ENCODE measurements around the gene RARG. TPM values are rescaled to one million over a fixed set of nuclear protein-coding genes. Genes with fewer than 3 reads are reported as not detected.
A peak's percentile ranks its signal among the peaks of the same experiment; 100 is the strongest.

Gene RARG
- total and polyA plus RNA-seq, 2 of the 4 experiments (the other 2 are of a cell fraction): 7.9 to 30.9 TPM

- no peak overlapping the region for H3K27ac ChIP-seq (ENCODE audit: insufficient read depth, low read length)
- H3K14ac ChIP-seq (replicated peaks; ENCODE audit: low read depth, low read length): no peak overlapping the region
- H2BK120ac ChIP-seq (ENCODE audit: low read depth, low read length): no peak overlapping the region
- no peak overlapping the region for H3K4me3 ChIP-seq (ENCODE audit: insufficient read depth, low read depth, low read length)
- peaks cover 8% of the 10 kb centered on the region; the same call in 1 of the 2 replicates for H4K20me1 ChIP-seq (ENCODE audit: insufficient read depth, low read length)
- H4K5ac ChIP-seq (ENCODE audit: low read depth, low read length): no peak overlapping the region
- peaks cover 19% of the 10 kb centered on the region for H3K4me1 ChIP-seq (ENCODE audit: control insufficient read depth, insufficient read depth, low read length)
- intact Hi-C loops (cut with micrococcal nuclease): loop anchor here (1.0 to 10.0 kb wide), 7 partner anchors 39 to 294 kb away; partner anchors contain the start of genes AAAS, ESPL1, MYG1 and NPFF
- H4K91ac ChIP-seq (ENCODE audit: insufficient read depth, low read depth, low read length): no peak overlapping the region; the same call in 1 of the 2 replicates
- H2AK9ac ChIP-seq (replicated peaks; ENCODE audit: low read depth, low read length, poor library complexity): peak overlapping the region; percentile 80
- H3K27me3 ChIP-seq (ENCODE audit: control insufficient read depth, insufficient read depth, low read length): no peaks in the 10 kb centered on the region
- DNase-seq (peak; percentile 70), ATAC-seq (ENCODE audit: low read depth) (peak; percentile 86)
- dilution Hi-C loops (cut with HindIII; ENCODE audit: low sequenced_read_pairs, unreplicated experiment): no loop called here
- H3K79me1 ChIP-seq (ENCODE audit: low read depth in 1 of 2, low read length in 2 of 2): peaks cover 33 to 49% of the 10 kb centered on the region in 2 experiments
- H2BK5ac ChIP-seq (ENCODE audit: low read depth, low read length, poor library complexity, severe bottlenecking): no peak overlapping the region
- H3K9me1 ChIP-seq (ENCODE audit: insufficient read depth, low read length): peaks cover 18% of the 10 kb centered on the region
- H2AK5ac ChIP-seq (ENCODE audit: low read depth, low read length): 0 out of 2 replicates have a peak overlapping the region, but pooled peaks have one; percentile 50
- no TSS peak for BruUV-seq (replicated peaks)
- no peak overlapping the region for H3K56ac ChIP-seq (ENCODE audit: extremely low read depth, insufficient read depth, low read length)
- in situ Hi-C loops (cut with MboI; ENCODE audit: low sequenced_read_pairs): loop anchor here (5.0 to 10.0 kb wide), 2 partner anchors 74 to 301 kb away; no protein-coding TSS in a partner anchor
- ChIA-PET CTCF (interaction anchor here (0.5 to 1.1 kb wide), 11 partner anchors 13 to 147 kb away, joined by 3 to 8 read pairs (median 4); partner anchors contain the start of gene PFDN5), POLR2A (ENCODE audit: unreplicated experiment) (no interaction called here)
- H2BK15ac ChIP-seq (ENCODE audit: low read depth, low read length): no peak overlapping the region
- H3K4ac ChIP-seq (ENCODE audit: low read depth, low read length): peak overlapping the region; percentile 57
- H2BK20ac ChIP-seq (ENCODE audit: low read depth, low read length): no peak overlapping the region
- WGBS, 2 experiments (ENCODE audit: extremely low coverage in 2 of 2, insufficient read length in 1 of 2): 40% methylated on average over 3 of the region's 14 CpGs; no CpG with 5 or more reads in 1 of the 2 experiments
- no peak overlapping the region for H3K23ac ChIP-seq (ENCODE audit: low read depth, low read length)
- peaks cover 47% of the 10 kb centered on the region for H3K36me3 ChIP-seq (ENCODE audit: control insufficient read depth, insufficient read depth, low read length)
- no peak overlapping the region for H3K18ac ChIP-seq (ENCODE audit: low read depth, low read length)
- no peaks in the 10 kb centered on the region for H3K9me3 ChIP-seq (ENCODE audit: control insufficient read depth, insufficient read depth, low read length)
- no peak overlapping the region for H3K9ac ChIP-seq (ENCODE audit: low read depth, low read length)
- peak overlapping the region; percentile 78 for H2AFZ ChIP-seq (replicated peaks; ENCODE audit: low read length, poor library complexity)
- H4K8ac ChIP-seq (ENCODE audit: low read depth in 2 of 2, low read length in 2 of 2): peak overlapping the region in 1 of 2 experiments; percentile 44; a peak in 1 of 4 replicates
- H3K4me2 ChIP-seq (ENCODE audit: low read depth, low read length): no peak overlapping the region
- TF ChIP-seq CEBPB (IDR thresholded peaks at IDR 0.05; ENCODE audit: low read depth, low read length) (no peak), MXI1 (IDR thresholded peaks at IDR 0.05; ENCODE audit: borderline replicate concordance, low read depth, low read length) (0 out of 2 replicates have a peak, but pooled peaks have one; percentile 46), FOS (IDR thresholded peaks at IDR 0.05; ENCODE audit: low read depth, low read length) (no peak), CHD1 (IDR thresholded peaks at IDR 0.05; ENCODE audit: low read depth, low read length) (peak; percentile 76; the same call in 1 of the 2 replicates), MAFK (IDR thresholded peaks at IDR 0.05; ENCODE audit: low read depth, low read length) (no peak), RAD21 (IDR thresholded peaks at IDR 0.05; ENCODE audit: low read length) (peak; percentile 99), NFE2L2 (IDR thresholded peaks at IDR 0.05; ENCODE audit: low read depth, low read length) (no peak), USF2 (IDR thresholded peaks at IDR 0.05; ENCODE audit: low read depth, low read length) (no peak), RCOR1 (IDR thresholded peaks at IDR 0.05; ENCODE audit: insufficient replicate concordance, low read length) (no peak), BHLHE40 (IDR thresholded peaks at IDR 0.05; ENCODE audit: low read depth, low read length) (no peak), SMC3 (IDR thresholded peaks at IDR 0.05; ENCODE audit: low read depth, low read length) (peak; percentile 98), CTCF (conservative IDR thresholded peaks at IDR 0.05; ENCODE audit: low read depth, low read length) (peak; percentile 95), MAZ (IDR thresholded peaks at IDR 0.05; ENCODE audit: borderline replicate concordance, low read depth, low read length) (peak; percentile 19; the same call in 1 of the 2 replicates), RFX5 (IDR thresholded peaks at IDR 0.05; ENCODE audit: low read depth, low read length) (no peak), ELK1 (IDR thresholded peaks at IDR 0.05; ENCODE audit: borderline replicate concordance, low read depth, low read length) (no peak)
Measured at GRCh38 chr12:53213348-53213747, 18.7 kb downstream of the RARG start.
